NOMO-1 (cell line): Measurements from ENCODE around the gene DGKZ.

Experiments
- DNase-seq, 2 experiments: peaks; one replicate each; lab custom pipeline; 2025; ENCODE audit not compliant: unreplicated experiment in 2 of 2; lab: John Stamatoyannopoulos, UW

DGKZ gene

GRCh38 chr11:46421257-46421880 is 74.1 kb downstream of the DGKZ start:
- DNase-seq, result no peak

GRCh38 chr11:46422588-46422987 is 75.3 kb downstream of the DGKZ start:
- DNase-seq, result no peak

DNA sequence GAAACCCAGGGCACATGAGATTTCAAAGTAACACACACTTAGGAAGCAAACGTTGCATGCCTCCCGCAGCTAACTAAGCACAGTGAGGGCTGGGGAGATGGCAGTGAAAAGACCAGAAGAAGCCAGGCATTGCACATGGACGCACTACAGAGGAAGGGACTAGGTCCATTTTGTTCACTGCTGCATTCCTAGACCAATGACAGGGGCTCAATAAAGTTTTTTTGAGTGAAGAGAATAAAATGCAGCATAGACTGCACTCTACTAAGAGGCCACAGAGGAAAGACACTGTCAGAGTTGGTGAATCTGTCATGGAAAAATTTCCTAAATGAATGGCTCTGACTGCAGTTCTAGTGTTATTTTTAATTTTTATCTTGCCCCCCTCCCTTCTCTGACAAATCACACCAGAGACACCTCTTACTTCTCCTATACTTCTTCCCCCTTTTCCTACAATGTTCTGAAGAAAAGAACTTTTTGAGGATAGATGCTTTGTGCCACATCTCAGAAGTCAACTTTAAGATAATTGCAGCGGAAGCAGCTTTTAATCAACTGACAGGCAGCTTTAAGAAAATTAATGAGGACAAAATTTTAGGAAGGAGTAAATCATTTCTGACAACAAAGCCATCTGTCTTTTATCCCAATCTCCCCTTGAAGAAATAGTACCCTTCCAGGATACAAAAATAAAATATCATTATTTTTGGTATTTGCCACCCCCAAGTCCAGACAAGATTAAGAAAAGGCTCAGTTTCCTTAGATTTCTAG is 79.1 kb downstream of the DGKZ start:
- no peak for DNase-seq

DNA sequence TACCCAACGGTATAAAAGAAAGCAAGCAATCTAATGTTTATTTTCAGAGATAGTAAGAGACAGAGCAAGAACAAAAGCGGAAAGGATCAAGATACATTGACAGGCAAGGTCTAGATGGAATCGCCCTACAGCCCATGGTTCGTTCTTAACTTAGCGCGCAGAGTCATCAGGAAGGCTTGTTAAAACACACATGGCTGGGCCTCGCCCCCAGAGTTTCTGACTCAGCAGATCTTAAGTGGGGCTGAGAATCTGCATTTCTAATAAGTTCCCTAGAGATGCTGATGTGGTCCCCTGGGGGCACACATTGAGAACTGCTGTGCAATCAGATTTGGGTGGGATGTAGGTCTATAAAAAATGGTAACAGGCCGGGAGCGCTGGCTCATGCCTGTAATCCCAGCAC is 80.1 kb downstream of the DGKZ start:
- DNase-seq, result no peak

GRCh38 chr11:46429717-46430116 is 82.5 kb downstream of the DGKZ start:
- no peak for DNase-seq
